Naive thymus-derived CD8-positive, alpha-beta T cell (primary cell): ENCODE data around the gene METTL15. TPM values are rescaled to one million over a fixed set of nuclear protein-coding genes. Genes with fewer than 3 reads are reported as not detected.
"Not testable (repeated sequence)": the region's sequence is repeated elsewhere in the genome, so short reads cannot be mapped to it uniquely, and the experiment has no call there.

Source experiments
- ATAC-seq, 2 donors: fragments of 150-1000 bp; cut with Tn5 transposase in 1 of 2; sonication (Bioruptor Pico), chemical (Tn5 transposase) in 1 of 2; 1 replicate in 1 of 2; 2 replicates in 1 of 2; pipeline ENCODE4 v1.10.0; 2021; ENCODE audit warnings: mild to moderate bottlenecking in 2 of 2, moderate library complexity in 2 of 2
- POLR2A ChIA-PET: fragments of 350-600 bp; sonication (Branson Sonifier 250); formaldehyde crosslinking; loops from one replicate; lab custom pipeline; 2021; ENCODE audit warnings: antibody characterized with exemption; lab: Charles Lee
- DNase-seq, 10 donors: peaks; one replicate each; pipeline versions ENCODE4 v3.0.0 to v3.0.0-alpha.2; 2020 to 2022
- H3K27ac Mint-ChIP-seq, 10 donors: one replicate each; pipeline ENCODE4 v1.8.0; 2020 to 2022; ENCODE audit warnings: mild to moderate bottlenecking in 10 of 10, mixed read lengths in 10 of 10, moderate library complexity in 4 of 10, inconsistent platforms in 1 of 10
- H3K27me3 Mint-ChIP-seq, 5 donors: one replicate each; pipeline ENCODE4 v1.8.0; 2021 to 2022; ENCODE audit warnings: mixed read lengths in 5 of 5
- H3K36me3 Mint-ChIP-seq, 3 donors: one replicate each; pipeline ENCODE4 v1.8.0; 2020 to 2022; ENCODE audit warnings: mixed read lengths in 3 of 3, mild to moderate bottlenecking in 2 of 3, inconsistent platforms in 1 of 3
- H3K4me1 Mint-ChIP-seq, 4 donors: one replicate each; pipeline ENCODE4 v1.8.0; 2021 to 2022; ENCODE audit warnings: mixed read lengths in 4 of 4
- H3K4me3 Mint-ChIP-seq, 10 donors: one replicate each; pipeline ENCODE4 v1.8.0; 2020 to 2022; ENCODE audit warnings: mild to moderate bottlenecking in 10 of 10, mixed read lengths in 10 of 10, moderate library complexity in 6 of 10, inconsistent platforms in 1 of 10
- H3K9me3 Mint-ChIP-seq, 9 donors: one replicate each; pipeline ENCODE4 v1.8.0; 2020 to 2022; ENCODE audit warnings: mixed read lengths in 9 of 9, mild to moderate bottlenecking in 3 of 9, inconsistent platforms in 1 of 9, moderate library complexity in 1 of 9
- polyA plus RNA-seq, 3 donors: library from polyadenylated mRNA; unstranded; fragments of 300-500 nt; fragmentation: Illumina TruSeq; gene quantifications; one replicate each; pipeline ENCODE4 v1.2.3, GENCODE V29; 2021
- total RNA-seq, 8 experiments: library from RNA in 2 of 8; stranded (reverse) in 2 of 8; gene quantifications; one replicate each; pipeline ENCODE4 v1.2.3 and lab custom pipeline; 2021 to 2026

METTL15 gene
- total and polyA plus RNA-seq, 5 experiments from 2014 or later = 4.4 to 14.0 (median 7.1) TPM

DNA sequence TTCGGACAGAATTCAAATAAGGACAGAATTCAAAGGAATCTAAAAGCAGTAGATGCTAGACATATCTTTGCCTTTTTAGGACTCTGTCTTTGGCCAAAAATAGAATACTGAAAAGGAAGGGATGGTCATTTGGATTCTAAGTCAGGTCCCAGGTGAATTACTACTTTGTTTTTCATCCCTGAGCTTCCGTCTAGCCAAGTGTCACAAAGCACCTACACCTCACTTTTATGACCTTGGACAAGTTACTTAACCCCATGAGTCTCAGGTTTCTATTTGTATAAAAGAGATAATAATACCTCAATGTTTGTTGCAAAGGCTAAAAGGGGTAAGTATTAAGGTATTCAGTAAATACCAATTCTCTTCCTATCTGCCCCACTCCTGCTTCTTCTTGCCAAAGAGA is 7.5 kb upstream of the METTL15 start:
- Mint-ChIP-seq H3K4me1 (peaks cover 0 to 2% (median 0%) of the 10 kb centered on the region in 4 donors), H3K9me3 (no peaks in the 10 kb centered on the region), H3K27me3 (peaks cover 0 to 4% (median 0%) of the 10 kb centered on the region in 5 donors), H3K27ac (no peak overlapping the region), H3K4me3 (no peak overlapping the region), H3K36me3 (no peaks in the 10 kb centered on the region)
- no peak for DNase-seq
- no peak for ATAC-seq
- POLR2A ChIA-PET = no interaction called here

DNA sequence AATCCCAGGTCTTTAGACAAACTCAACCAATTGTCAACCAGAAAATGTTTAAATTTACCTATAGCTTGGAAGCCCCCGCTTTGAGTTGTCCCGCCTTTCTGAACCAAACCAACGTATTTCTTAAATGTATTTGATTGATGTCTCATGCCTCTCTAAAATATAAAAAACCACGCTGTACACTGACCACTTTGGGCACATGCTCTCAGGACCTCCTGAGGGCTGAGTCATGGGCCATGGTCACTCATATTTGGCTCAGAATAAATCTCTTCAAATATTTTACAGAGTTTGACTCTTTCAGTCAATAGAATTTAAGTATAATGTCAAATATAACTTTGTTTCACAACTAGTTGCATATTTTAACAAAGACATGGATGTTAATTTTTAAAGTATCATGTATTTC is 5.9 kb upstream of the METTL15 start:
- DNase-seq, H3K4me1 Mint-ChIP-seq: not testable (repeated sequence)
- H3K27ac Mint-ChIP-seq = peak overlapping the region in 1 of 10 donors; percentile 28

DNA sequence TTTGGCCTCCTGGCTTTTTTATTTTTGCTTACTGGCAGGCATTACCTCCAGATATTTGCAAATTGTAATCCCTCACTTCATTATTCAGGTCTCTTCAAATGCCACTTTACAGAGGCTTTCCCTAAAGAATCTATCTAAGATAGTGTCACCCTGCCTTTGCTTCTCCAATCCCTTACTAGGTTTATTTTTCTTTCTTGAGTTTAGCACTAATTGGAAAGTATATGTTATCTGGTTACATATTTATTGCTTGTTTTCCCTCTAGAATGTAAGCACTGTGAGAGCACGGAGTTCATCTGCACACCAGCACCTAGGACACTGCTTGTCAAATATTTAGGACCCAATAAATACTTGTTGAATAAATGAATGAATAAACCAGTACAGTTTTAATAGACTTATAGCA is 3.8 kb upstream of the METTL15 start:
- Mint-ChIP-seq H3K4me3 (no peak overlapping the region), H3K9me3 (no peaks in the 10 kb centered on the region), H3K27ac (no peak overlapping the region), H3K36me3 (no peaks in the 10 kb centered on the region), H3K4me1 (peaks cover 14 to 30% (median 22%) of the 10 kb centered on the region in 4 donors), H3K27me3 (no peaks in the 10 kb centered on the region)
- no peak for DNase-seq
- no peak for ATAC-seq
- POLR2A ChIA-PET = no interaction called here

More for the DNA sequence above, 5.9 kb upstream of the METTL15 start:
- POLR2A ChIA-PET, H3K27me3 Mint-ChIP-seq, H3K9me3 Mint-ChIP-seq, H3K4me3 Mint-ChIP-seq, H3K36me3 Mint-ChIP-seq, ATAC-seq: not testable (repeated sequence)

DNA sequence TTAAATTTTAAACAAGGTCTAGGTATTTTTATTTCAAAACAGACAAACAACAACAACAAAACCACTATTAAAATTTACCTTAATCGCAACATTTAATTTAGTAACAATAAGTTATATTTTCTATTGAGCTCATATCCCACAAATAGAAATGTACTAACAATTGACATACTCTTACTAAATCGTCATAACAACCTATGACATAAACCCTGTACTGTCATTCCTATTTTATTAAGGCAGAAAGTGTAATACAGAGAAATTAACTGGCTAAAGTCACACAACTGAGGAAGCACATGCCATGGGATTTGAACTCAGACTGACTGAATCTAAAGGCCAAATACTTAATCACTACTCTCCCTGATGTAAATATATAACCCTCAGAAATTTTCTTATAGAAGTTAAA is 3.2 kb upstream of the METTL15 start:
- H3K27me3 Mint-ChIP-seq = no peaks in the 10 kb centered on the region
- peaks cover 16 to 36% (median 28%) of the 10 kb centered on the region in 4 donors for H3K4me1 Mint-ChIP-seq
- H3K4me3 Mint-ChIP-seq = no peak overlapping the region
- no peak overlapping the region for H3K27ac Mint-ChIP-seq
- no peaks in the 10 kb centered on the region for H3K9me3 Mint-ChIP-seq
- no peaks in the 10 kb centered on the region for H3K36me3 Mint-ChIP-seq
- POLR2A ChIA-PET = no interaction called here
- ATAC-seq = no peak
- DNase-seq = no peak

DNA sequence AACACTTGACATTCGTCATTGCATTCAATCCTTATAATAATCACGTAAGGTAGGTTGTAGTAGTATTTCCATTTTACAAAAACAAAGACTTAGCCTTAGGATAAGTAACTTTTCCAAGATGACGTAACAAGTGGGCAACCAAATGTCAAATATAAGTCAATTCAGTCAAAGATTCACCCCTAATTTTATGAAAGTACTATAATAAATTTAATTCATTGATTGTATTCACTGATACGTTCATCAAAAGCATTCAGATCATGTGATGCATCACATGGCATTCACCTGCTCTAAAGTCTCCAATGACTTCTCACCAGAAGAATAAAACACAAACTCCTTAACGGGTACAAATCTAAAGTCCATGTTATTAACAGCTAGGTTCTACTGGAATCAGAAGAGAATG is 2.3 kb upstream of the METTL15 start:
- ATAC-seq = no peak

DNA sequence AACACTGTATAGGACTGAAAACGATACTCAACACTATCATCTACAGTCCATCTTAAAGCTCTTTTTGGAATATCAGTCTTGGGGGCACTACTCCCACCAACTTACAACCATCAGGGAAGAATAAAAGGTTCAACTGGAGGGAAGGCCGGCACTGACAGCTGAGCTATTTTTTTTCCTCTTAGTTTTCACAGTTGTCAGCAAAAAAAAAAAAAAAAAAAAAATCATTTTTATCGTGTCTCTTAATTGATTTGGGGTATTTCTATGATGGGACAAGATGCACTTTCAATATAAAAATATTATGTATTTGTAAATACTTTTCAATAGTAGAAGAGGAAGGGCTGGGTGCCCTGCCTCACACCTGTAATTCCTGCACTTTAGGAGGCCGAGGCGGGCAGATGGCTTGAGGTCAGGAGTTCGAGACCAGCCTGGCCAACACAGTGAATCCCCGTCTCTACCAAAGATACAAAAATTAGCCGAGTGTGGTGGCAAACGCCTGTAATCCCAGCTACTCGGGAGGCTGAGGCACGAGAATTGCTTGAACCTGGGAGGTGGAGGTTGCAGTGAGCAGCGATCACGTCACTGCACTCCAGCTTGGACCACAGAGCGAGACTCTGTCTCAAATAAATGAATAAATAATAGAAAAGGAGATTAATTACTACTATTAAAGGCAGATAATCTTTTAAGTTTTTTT is 1.7 kb upstream of the METTL15 start:
- Mint-ChIP-seq H3K4me1 (peaks cover 16 to 51% (median 41%) of the 10 kb centered on the region in 4 donors), H3K4me3 (peak overlapping the region in 7 of 10 donors; percentile 19 to 92 (median 50)), H3K36me3 (no peaks in the 10 kb centered on the region), H3K27ac (peak overlapping the region in 5 of 10 donors; percentile 52 to 99 (median 76)), H3K27me3 (no peaks in the 10 kb centered on the region), H3K9me3 (no peaks in the 10 kb centered on the region)
- POLR2A ChIA-PET = no interaction called here
- DNase-seq = no peak
- ATAC-seq = no peak

More for the DNA sequence above, 2.3 kb upstream of the METTL15 start:
- Mint-ChIP-seq H3K9me3 (no peaks in the 10 kb centered on the region), H3K27me3 (no peaks in the 10 kb centered on the region), H3K36me3 (no peaks in the 10 kb centered on the region), H3K4me1 (peaks cover 16 to 45% (median 35%) of the 10 kb centered on the region in 4 donors), H3K4me3 (peak overlapping the region in 5 of 10 donors; percentile 19 to 60 (median 39)), H3K27ac (peak overlapping the region in 4 of 10 donors; percentile 55 to 99 (median 78))
- no peak for DNase-seq
- POLR2A ChIA-PET = no interaction called here

DNA sequence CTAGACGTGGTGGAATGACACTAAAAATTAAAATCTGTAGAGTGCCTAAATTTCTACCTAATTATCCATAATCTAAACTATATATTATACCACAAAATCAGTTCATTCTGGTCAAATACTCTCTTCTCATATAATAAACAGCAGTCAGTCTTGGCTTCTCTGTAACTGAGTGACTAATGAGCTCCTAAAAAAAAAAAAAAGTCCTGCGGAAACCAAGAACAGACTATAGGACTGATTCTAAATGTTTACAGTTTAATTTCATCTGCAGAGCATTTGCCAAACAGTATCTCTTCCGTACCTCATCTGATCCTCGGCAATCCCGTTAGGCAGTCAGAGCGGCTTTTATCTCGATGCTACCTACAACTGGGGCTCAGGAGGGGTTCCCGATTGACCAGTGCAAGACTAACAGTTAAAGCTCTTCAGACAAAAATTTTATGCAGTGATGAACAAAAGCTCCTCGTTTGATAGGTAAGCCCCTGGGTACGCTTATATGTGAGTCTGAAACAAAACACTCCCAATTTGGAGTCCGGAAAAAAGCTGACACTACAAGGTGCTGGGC is 918 bp upstream of the METTL15 start:
- POLR2A ChIA-PET = no interaction called here
- DNase-seq = peak in 4 of 10 donors; percentile 0 to 38 (median 17)
- no peaks in the 10 kb centered on the region for H3K27me3 Mint-ChIP-seq
- peak overlapping the region; percentile 88 to 94 (median 92) for H3K4me3 Mint-ChIP-seq
- ATAC-seq = peak; percentile 1
- H3K27ac Mint-ChIP-seq = peak overlapping the region; percentile 83 to 100 (median 98)
- no peaks in the 10 kb centered on the region for H3K36me3 Mint-ChIP-seq
- H3K9me3 Mint-ChIP-seq = no peaks in the 10 kb centered on the region
- peaks cover 20 to 59% (median 49%) of the 10 kb centered on the region in 4 donors for H3K4me1 Mint-ChIP-seq

DNA sequence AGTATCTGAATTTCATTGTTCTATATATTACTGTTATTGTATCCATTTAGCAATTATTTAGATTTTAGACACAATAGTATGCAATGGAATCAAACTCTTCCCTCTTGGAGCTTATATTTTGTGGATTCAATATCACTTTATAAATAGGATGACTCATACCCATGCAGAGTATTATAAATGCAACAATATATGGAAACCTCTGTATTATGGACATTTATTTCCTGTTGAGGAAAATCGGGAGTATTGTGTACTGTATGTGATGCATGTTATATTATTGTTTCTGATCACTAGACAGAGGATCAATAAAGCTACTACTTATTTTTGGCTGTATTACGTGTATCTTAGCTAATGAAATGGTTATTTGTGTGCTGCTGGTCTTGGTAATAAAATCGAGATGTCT is 770 bp downstream of the METTL15 start:
- H3K4me3 Mint-ChIP-seq = peak overlapping the region; percentile 88 to 94 (median 92)
- no peaks in the 10 kb centered on the region for H3K27me3 Mint-ChIP-seq
- H3K4me1 Mint-ChIP-seq = peaks cover 21 to 68% (median 54%) of the 10 kb centered on the region in 4 donors
- no peak for ATAC-seq
- peak in 1 of 10 donors; percentile 7 for DNase-seq
- H3K27ac Mint-ChIP-seq = peak overlapping the region; percentile 94 to 100 (median 98)
- H3K9me3 Mint-ChIP-seq = no peaks in the 10 kb centered on the region
- POLR2A ChIA-PET = no interaction called here
- peaks cover 0 to 5% (median 3%) of the 10 kb centered on the region in 3 donors for H3K36me3 Mint-ChIP-seq

DNA sequence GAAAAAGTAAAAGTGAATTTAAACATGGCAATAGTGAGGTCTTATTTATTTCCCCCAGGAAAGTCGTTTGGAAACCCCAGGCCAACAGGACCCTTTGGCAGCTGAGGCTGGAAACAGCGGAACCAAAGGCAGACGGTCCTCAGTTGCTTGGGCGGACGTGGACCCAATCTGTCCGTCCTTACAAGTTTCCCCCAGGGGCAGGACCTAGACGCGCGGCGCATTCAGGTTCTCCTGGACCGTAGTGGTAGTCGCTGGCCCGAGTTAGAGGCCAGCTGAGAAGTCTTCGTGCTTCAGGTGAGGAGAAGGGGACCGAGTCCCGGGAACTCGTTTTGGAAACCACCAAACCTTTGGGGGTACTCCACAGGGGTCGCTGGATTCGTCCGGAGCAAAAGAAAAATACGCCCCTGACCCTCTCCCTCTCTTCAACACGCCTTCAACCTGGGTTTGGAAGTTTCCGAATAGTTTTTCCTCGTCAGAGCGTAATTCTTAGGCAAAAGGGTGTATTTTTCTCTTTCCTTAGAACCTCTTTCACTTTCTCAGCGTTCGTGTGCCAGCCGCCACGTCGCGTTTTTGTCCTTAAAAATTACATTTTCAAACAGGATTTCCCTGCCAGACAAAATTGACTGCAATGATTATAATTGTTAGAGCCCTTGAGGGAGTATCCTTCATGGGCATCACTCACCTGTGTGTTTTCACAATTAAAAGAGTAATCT is 2.1 kb downstream of the METTL15 start:
- POLR2A ChIA-PET = no interaction called here
- Mint-ChIP-seq H3K4me1 (peaks cover 22 to 70% (median 58%) of the 10 kb centered on the region in 4 donors), H3K27ac (peak overlapping the region; percentile 94 to 100 (median 98)), H3K4me3 (peak overlapping the region; percentile 88 to 96 (median 93)), H3K36me3 (peaks cover 0 to 18% (median 7%) of the 10 kb centered on the region in 3 donors), H3K9me3 (no peaks in the 10 kb centered on the region), H3K27me3 (no peaks in the 10 kb centered on the region)
- ATAC-seq (peak in 1 of 2 donors; percentile 24), DNase-seq (peak; percentile 15 to 68 (median 38))

DNA sequence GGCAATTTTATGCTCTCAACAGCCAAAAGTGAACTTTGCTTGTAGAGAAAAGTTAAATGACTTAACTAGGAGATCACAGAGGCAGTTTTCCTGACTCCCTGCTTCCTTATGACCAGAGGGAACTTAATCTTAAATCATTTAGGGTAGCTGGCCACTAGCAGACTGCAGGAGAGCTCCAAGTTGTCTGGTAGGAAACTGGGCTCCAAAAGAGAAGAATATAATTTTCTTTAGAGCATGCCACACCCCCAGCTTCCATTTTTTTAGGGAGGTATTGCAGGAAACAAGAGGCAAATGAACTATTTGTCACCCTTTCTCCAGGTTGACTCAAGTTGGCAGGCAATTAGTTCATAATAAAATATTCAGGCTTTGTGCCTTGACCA is 2.6 kb downstream of the METTL15 start:
- POLR2A ChIA-PET = no interaction called here
- Mint-ChIP-seq H3K27ac (peak overlapping the region; percentile 94 to 100 (median 98)), H3K27me3 (no peaks in the 10 kb centered on the region), H3K4me1 (peaks cover 23 to 71% (median 59%) of the 10 kb centered on the region in 4 donors), H3K36me3 (peaks cover 0 to 21% (median 7%) of the 10 kb centered on the region in 3 donors), H3K4me3 (peak overlapping the region; percentile 88 to 96 (median 93)), H3K9me3 (no peaks in the 10 kb centered on the region)
- ATAC-seq = no peak
- peak in 1 of 10 donors; percentile 5 for DNase-seq

DNA sequence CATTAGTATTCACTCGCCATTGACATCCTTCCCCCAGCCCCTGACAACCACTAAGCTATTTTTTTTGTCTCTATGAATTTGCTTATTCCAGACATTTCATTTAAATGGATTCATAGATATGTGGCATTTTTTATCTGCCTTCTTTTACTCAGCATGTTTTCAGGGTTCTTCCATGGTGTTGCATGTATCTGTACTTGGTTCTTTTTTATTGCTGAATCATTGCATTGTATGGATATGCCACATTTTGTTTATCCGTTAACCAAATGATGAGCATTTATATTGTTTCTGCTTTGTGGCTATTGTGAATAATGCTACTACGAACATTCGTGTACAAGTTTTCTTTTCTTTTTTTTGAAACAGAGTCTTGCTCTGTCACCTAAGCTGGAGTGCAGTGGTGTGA is 5.9 kb downstream of the METTL15 start:
- H3K27ac Mint-ChIP-seq = peak overlapping the region in 2 of 10 donors; percentile 16 to 54
- POLR2A ChIA-PET = no interaction called here
- H3K4me1 Mint-ChIP-seq = peaks cover 16 to 61% (median 50%) of the 10 kb centered on the region in 4 donors
- ATAC-seq = no peak
- H3K9me3 Mint-ChIP-seq = no peaks in the 10 kb centered on the region
- H3K4me3 Mint-ChIP-seq = no peak overlapping the region
- H3K36me3 Mint-ChIP-seq = peaks cover 0 to 32% (median 7%) of the 10 kb centered on the region in 3 donors
- H3K27me3 Mint-ChIP-seq = no peaks in the 10 kb centered on the region
- DNase-seq = no peak

DNA sequence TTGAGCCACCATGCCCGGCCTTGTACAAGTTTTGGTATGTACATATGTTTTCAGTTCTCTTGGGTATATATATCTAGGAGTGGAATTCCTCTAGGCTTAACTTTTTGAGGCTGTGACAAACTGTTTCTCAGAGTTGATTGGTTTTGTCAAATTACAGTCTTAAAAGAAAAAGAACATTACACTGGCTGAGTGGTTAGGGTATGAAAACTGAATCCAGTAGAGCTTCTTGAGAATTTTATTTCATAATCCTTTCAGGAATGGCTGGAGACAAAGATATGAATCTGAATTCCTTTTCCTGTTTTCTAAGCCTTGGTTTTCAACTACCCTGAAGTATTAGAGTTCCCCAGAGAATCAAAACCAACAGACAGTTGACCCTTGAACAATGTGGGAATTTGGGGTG is 6.5 kb downstream of the METTL15 start:
- Mint-ChIP-seq H3K9me3 (no peaks in the 10 kb centered on the region), H3K27me3 (no peaks in the 10 kb centered on the region), H3K4me3 (no peak overlapping the region), H3K4me1 (peaks cover 13 to 55% (median 44%) of the 10 kb centered on the region in 4 donors), H3K27ac (peak overlapping the region in 2 of 10 donors; percentile 37 to 43), H3K36me3 (peaks cover 0 to 34% (median 7%) of the 10 kb centered on the region in 3 donors)
- ATAC-seq (no peak), DNase-seq (no peak)
- POLR2A ChIA-PET = no interaction called here

DNA sequence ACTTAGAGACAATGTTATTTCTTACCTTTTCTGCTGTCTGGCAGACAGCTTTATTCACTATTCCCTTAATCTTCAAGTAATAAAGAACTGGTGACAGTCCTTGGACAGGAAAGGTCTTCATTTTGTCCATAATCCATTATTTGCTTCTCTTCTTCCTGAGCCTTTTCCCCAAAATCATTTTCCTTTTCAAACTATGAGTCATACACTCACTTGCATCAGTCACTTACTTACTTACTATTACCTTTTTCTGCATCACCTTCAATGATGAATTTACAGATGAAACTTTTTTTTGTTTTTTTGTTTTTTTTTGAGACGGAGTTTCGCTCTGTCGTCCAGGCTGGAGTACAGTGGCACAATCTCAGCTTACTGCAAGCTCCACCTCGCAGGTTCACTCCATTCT is 9.5 kb downstream of the METTL15 start:
- H3K4me3 Mint-ChIP-seq = no peak overlapping the region
- POLR2A ChIA-PET = no interaction called here
- H3K36me3 Mint-ChIP-seq = peaks cover 0 to 38% (median 7%) of the 10 kb centered on the region in 3 donors
- H3K27me3 Mint-ChIP-seq = no peaks in the 10 kb centered on the region
- ATAC-seq = no peak
- peak overlapping the region in 1 of 10 donors; percentile 7 for H3K27ac Mint-ChIP-seq
- peaks cover 7 to 31% (median 22%) of the 10 kb centered on the region in 4 donors for H3K4me1 Mint-ChIP-seq
- no peak for DNase-seq
- no peaks in the 10 kb centered on the region for H3K9me3 Mint-ChIP-seq
